Measurements from ENCODE around the gene OLFM3.

Gene OLFM3

GRCh38 chr1:101993710-101994109 is 3.0 kb downstream of the OLFM3 start:
- peak; percentile 31; the same call in 1 of the 2 replicates for TF ChIP-seq CTCF (IDR thresholded peaks at IDR 0.05)

- TF ChIP-seq CTCF (IDR thresholded peaks at IDR 0.05): no peak
These were observed 3.7 kb downstream of the OLFM3 start for GRCh38 chr1:101992821-101993575.

- no peak for TF ChIP-seq CTCF (IDR thresholded peaks at IDR 0.05)
These were observed 15.8 kb downstream of the OLFM3 start for GRCh38 chr1:101980974-101981373.

GRCh38 chr1:101977266-101977665 is 19.5 kb downstream of the OLFM3 start:
- no peak for TF ChIP-seq CTCF (IDR thresholded peaks at IDR 0.05)

GRCh38 chr1:101976161-101976560 is 20.6 kb downstream of the OLFM3 start:
- no peak for TF ChIP-seq CTCF (IDR thresholded peaks at IDR 0.05)

GRCh38 chr1:101975371-101975770 is 21.4 kb downstream of the OLFM3 start:
- no peak for TF ChIP-seq CTCF (IDR thresholded peaks at IDR 0.05)

GRCh38 chr1:101974599-101975274 is 22.0 kb downstream of the OLFM3 start:
- TF ChIP-seq CTCF (IDR thresholded peaks at IDR 0.05): no peak

Data from LNCAP (cell line).